Ovary (tissue), 3 donors: Measurements from ENCODE around the gene SESN1.

Experiments used
- EP300 ChIP-seq: sonication (generic); formaldehyde crosslinking; IDR thresholded peaks from one replicate; pipeline ENCODE4 v1.6.1; 2017; ENCODE audit warnings: antibody characterized with exemption
- POLR2A ChIP-seq: fragments of 450-650 bp; IDR thresholded peaks from one replicate; pipeline ENCODE4 v1.6.1; 2017; ENCODE audit warnings: antibody characterized with exemption, mild to moderate bottlenecking, moderate library complexity
- TF ChIP-seq, protein P1 (sequence below), 3 donors: fragments of 450-650 bp in 2 of 3; fragments of 200-600 bp in 1 of 3; IDR thresholded peaks; one replicate each; pipeline versions ENCODE4 v1.5.1 to v1.8.0; 2016 to 2022; ENCODE audit warnings: antibody characterized with exemption in 3 of 3, mild to moderate bottlenecking in 1 of 3
- donor health status: DM: no; HTN: no; CAD: no.

DNA sequence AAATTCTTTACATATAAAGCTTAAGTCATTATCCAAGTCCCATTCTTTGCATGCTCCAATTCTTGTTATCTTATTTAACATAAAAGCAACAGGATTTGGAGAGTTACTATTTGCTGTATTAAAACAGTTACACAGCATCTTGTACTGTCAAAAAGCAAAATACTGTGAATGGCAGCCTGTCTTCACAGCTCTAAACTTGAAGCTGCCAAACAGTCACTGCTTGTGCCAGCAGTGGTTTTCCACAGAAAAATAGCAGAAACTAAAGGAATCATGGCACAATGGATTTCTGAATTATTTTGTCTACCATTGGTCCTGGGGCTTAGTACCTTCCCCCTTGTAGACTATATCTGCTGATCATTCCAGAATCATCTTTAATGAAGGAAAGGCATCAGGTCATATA, 107.5 kb downstream of the SESN1 start:
- TF ChIP-seq, protein P1, sequence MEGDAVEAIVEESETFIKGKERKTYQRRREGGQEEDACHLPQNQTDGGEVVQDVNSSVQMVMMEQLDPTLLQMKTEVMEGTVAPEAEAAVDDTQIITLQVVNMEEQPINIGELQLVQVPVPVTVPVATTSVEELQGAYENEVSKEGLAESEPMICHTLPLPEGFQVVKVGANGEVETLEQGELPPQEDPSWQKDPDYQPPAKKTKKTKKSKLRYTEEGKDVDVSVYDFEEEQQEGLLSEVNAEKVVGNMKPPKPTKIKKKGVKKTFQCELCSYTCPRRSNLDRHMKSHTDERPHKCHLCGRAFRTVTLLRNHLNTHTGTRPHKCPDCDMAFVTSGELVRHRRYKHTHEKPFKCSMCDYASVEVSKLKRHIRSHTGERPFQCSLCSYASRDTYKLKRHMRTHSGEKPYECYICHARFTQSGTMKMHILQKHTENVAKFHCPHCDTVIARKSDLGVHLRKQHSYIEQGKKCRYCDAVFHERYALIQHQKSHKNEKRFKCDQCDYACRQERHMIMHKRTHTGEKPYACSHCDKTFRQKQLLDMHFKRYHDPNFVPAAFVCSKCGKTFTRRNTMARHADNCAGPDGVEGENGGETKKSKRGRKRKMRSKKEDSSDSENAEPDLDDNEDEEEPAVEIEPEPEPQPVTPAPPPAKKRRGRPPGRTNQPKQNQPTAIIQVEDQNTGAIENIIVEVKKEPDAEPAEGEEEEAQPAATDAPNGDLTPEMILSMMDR (IDR thresholded peaks at IDR 0.05): no peak
- TF ChIP-seq POLR2A: no peak
- TF ChIP-seq EP300: no peak
